Neural cell (in vitro differentiated cells): ENCODE measurements around the gene RFPL2.

Experiments
- EP300 ChIP-seq: fragments of 450-650 bp; conservative IDR thresholded peaks from 2 replicates; pipeline ENCODE4 v1.6.1; 2014; ENCODE audit warnings: antibody characterized with exemption, mild to moderate bottlenecking, moderate library complexity; ENCODE audit not compliant: poor library complexity, severe bottlenecking
- EZH2 ChIP-seq: fragments of 200-600, 300-800 bp; shearing (Covaris generic), sonication (generic); IDR thresholded peaks from 2 replicates; pipeline ENCODE4 v1.6.1; 2014; ENCODE audit warnings: antibody characterized with exemption, low read length, borderline replicate concordance, mild to moderate bottlenecking; ENCODE audit not compliant: insufficient read depth, poor library complexity, severe bottlenecking
- MXI1 ChIP-seq: fragments of 450-650 bp; conservative IDR thresholded peaks from 2 replicates; pipeline ENCODE4 v1.6.1; 2014; ENCODE audit warnings: antibody characterized with exemption, mild to moderate bottlenecking; ENCODE audit not compliant: poor library complexity, severe bottlenecking
- POLR2AphosphoS5 ChIP-seq: IDR thresholded peaks from 2 replicates; pipeline ENCODE4 v1.6.1; 2012
- RAD21 ChIP-seq: fragments of 450-650 bp; conservative IDR thresholded peaks from 2 replicates; pipeline ENCODE4 v1.6.1; 2014; ENCODE audit warnings: antibody characterized with exemption, mild to moderate bottlenecking, moderate library complexity
- REST ChIP-seq: IDR thresholded peaks from 2 replicates; pipeline ENCODE4 v1.6.1; 2012; ENCODE audit warnings: borderline replicate concordance
- TF ChIP-seq, protein P1 (sequence below): fragments of 450-650 bp; IDR thresholded peaks from 2 replicates; pipeline ENCODE4 v1.5.1; 2014; ENCODE audit warnings: antibody characterized with exemption, mild to moderate bottlenecking, moderate library complexity; ENCODE audit not compliant: poor library complexity, severe bottlenecking

DNA sequence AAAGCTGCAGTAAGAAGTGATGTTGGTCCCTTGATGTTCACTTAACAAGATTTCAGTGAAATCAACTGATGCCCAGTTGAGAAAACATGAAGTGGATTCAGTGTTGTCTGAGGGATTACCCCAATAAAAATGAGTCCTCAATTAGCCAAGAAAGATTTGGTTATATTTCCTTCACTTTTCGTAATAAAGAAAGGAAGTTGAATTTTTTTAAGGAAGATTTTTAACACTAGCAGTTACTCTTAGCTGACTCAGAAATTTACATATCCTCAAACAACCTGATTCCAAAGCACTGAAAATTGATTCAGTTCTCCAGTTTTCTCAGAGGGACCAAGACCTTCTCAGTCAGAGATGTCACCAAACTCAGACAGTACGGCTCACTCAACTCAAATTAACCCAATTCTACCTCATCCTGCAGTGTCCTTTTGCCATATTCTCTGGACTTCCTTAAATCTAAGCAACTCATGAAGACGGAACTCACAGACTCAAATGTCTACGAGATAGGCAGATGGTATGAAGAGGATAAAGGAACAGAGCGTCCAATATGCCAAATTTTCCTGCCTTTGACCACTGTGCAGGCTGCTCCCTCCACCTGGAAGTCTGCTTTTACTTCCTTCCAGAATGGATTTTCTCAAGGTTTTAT lies 27.4 kb upstream of the RFPL2 start:
- TF ChIP-seq REST (no peak), EZH2 (no peak), POLR2AphosphoS5 (no peak), RAD21 (no peak), MXI1 (no peak), EP300 (no peak)
- TF ChIP-seq, protein P1, sequence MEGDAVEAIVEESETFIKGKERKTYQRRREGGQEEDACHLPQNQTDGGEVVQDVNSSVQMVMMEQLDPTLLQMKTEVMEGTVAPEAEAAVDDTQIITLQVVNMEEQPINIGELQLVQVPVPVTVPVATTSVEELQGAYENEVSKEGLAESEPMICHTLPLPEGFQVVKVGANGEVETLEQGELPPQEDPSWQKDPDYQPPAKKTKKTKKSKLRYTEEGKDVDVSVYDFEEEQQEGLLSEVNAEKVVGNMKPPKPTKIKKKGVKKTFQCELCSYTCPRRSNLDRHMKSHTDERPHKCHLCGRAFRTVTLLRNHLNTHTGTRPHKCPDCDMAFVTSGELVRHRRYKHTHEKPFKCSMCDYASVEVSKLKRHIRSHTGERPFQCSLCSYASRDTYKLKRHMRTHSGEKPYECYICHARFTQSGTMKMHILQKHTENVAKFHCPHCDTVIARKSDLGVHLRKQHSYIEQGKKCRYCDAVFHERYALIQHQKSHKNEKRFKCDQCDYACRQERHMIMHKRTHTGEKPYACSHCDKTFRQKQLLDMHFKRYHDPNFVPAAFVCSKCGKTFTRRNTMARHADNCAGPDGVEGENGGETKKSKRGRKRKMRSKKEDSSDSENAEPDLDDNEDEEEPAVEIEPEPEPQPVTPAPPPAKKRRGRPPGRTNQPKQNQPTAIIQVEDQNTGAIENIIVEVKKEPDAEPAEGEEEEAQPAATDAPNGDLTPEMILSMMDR: no peak
